Breast epithelium (tissue), 4 donors: ENCODE measurements around the gene TRIM8. TPM values are rescaled to one million over a fixed set of nuclear protein-coding genes. Genes with fewer than 3 reads are reported as not detected.
"Not testable (repeated sequence)": the region's sequence is repeated elsewhere in the genome, so short reads cannot be mapped to it uniquely, and the experiment has no call there.

ENCODE experiments used
- DNase-seq, 2 donors: peaks; one replicate each; pipeline ENCODE4 v3.0.0-alpha.2; 2019; ENCODE audit warnings: low spot score in 2 of 2
- H3K27ac ChIP-seq, 2 donors: fragments of 200-600 bp; sonication (generic) in 1 of 2; one replicate each; pipeline ENCODE4 v1.5.1; 2016 to 2019; ENCODE audit warnings: mild to moderate bottlenecking in 1 of 2
- H3K27me3 ChIP-seq, 2 donors: fragments of 200-600 bp; sonication (generic) in 1 of 2; one replicate each; pipeline versions ENCODE4 v1.5.1 to v1.6.0; 2017 to 2019; ENCODE audit warnings: control low read depth in 1 of 2, mild to moderate bottlenecking in 1 of 2
- H3K36me3 ChIP-seq: fragments of 200-600 bp; one replicate; pipeline ENCODE4 v1.5.1; 2019
- H3K4me1 ChIP-seq, 2 donors: fragments of 200-600 bp; sonication (generic); one replicate each; pipeline ENCODE4 v1.5.1; 2016 to 2019; ENCODE audit warnings: control low read depth in 1 of 2
- H3K4me3 ChIP-seq, 3 donors: fragments of 200-600 bp; sonication (generic); 1 replicate in 2 of 3; 2 replicates in 1 of 3; pipeline ENCODE4 v1.5.1; 2016 to 2019; ENCODE audit warnings: mild to moderate bottlenecking in 3 of 3, moderate library complexity in 2 of 3
- H3K9me3 ChIP-seq, 2 donors: fragments of 200-600 bp; sonication (generic) in 1 of 2; one replicate each; pipeline ENCODE4 v1.5.1; 2016 to 2019; ENCODE audit warnings: control low read depth in 1 of 2
- POLR2A ChIP-seq: fragments of 450-650 bp; IDR thresholded peaks from one replicate; pipeline ENCODE4 v1.6.1; 2016; ENCODE audit warnings: antibody characterized with exemption, mild to moderate bottlenecking, moderate library complexity
- POLR2AphosphoS5 ChIP-seq, 3 donors: sonication (generic); formaldehyde crosslinking; IDR thresholded peaks; one replicate each; pipeline ENCODE4 v1.6.1; 2017; ENCODE audit warnings: antibody characterized with exemption in 3 of 3
- intact Hi-C: fragments of 100-400 bp; cut with DNase I; formaldehyde crosslinking; loops from one replicate; pipeline ENCODE4 v1.15.1; 2023; ENCODE audit warnings: low total_unique reads
- total RNA-seq, 3 donors: library from RNA; depleted of rRNA; stranded (reverse); fragments of >200 nt; gene quantifications; one replicate each; pipeline ENCODE4 v1.1.0, GENCODE V29; 2016
- TF ChIP-seq, protein P1 (sequence below), 3 donors: fragments of 450-650 bp; IDR thresholded peaks; one replicate each; pipeline ENCODE4 v1.5.1; 2016 to 2017; ENCODE audit warnings: antibody characterized with exemption in 3 of 3, mild to moderate bottlenecking in 3 of 3, moderate library complexity in 3 of 3

TRIM8 gene
- total RNA-seq, 3 donors from 2014 or later, result 74.6 to 128 (median 88.8) TPM

DNA sequence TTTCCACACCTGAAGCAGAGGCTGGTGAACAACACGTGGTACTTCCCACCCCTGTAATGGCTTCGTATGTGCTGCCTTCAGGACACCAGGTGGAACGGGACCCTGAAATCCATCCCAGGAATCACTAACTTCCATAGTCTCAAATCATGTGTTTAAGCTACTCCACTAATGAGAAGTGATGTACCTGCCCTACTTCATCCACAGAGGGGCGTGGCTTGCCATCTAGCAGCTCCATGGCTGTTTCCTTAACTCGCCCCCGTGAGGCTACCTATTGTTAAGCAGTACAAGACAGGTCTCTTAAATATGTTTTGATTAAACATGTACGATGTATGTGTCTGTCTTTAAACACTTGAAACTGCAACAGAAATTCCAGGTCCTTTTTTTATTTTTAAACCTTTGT, 38.1 kb downstream of the TRIM8 start:
- H3K4me3 ChIP-seq, result no peak overlapping the region
- intact Hi-C loops, result no loop called here
- H3K9me3 ChIP-seq, result no peaks in the 10 kb centered on the region
- no peak for DNase-seq
- H3K27ac ChIP-seq, result no peak overlapping the region
- TF ChIP-seq POLR2A (no peak), POLR2AphosphoS5 (IDR thresholded peaks at IDR 0.05) (no peak)
- TF ChIP-seq, protein P1, sequence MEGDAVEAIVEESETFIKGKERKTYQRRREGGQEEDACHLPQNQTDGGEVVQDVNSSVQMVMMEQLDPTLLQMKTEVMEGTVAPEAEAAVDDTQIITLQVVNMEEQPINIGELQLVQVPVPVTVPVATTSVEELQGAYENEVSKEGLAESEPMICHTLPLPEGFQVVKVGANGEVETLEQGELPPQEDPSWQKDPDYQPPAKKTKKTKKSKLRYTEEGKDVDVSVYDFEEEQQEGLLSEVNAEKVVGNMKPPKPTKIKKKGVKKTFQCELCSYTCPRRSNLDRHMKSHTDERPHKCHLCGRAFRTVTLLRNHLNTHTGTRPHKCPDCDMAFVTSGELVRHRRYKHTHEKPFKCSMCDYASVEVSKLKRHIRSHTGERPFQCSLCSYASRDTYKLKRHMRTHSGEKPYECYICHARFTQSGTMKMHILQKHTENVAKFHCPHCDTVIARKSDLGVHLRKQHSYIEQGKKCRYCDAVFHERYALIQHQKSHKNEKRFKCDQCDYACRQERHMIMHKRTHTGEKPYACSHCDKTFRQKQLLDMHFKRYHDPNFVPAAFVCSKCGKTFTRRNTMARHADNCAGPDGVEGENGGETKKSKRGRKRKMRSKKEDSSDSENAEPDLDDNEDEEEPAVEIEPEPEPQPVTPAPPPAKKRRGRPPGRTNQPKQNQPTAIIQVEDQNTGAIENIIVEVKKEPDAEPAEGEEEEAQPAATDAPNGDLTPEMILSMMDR (IDR thresholded peaks at IDR 0.05), result no peak
- peaks cover 0 to 7% of the 10 kb centered on the region in 2 donors for H3K4me1 ChIP-seq
- H3K36me3 ChIP-seq, result no peaks in the 10 kb centered on the region
- no peaks in the 10 kb centered on the region for H3K27me3 ChIP-seq

GRCh38 chr10:102682981-102683380, 38.7 kb downstream of the TRIM8 start:
- H3K9me3 ChIP-seq, result no peaks in the 10 kb centered on the region
- intact Hi-C loops, result no loop called here
- no peaks in the 10 kb centered on the region for H3K27me3 ChIP-seq
- peaks cover 0 to 6% of the 10 kb centered on the region in 2 donors for H3K4me1 ChIP-seq
- H3K36me3 ChIP-seq, result no peaks in the 10 kb centered on the region
- TF ChIP-seq POLR2A, result no peak
- TF ChIP-seq, protein P1 (IDR thresholded peaks at IDR 0.05), result no peak
- no peak overlapping the region for H3K27ac ChIP-seq
- DNase-seq, result no peak
- no peak overlapping the region for H3K4me3 ChIP-seq

- Histone ChIP-seq H3K4me1 (peaks cover 0 to 2% of the 10 kb centered on the region in 2 donors), H3K9me3 (no peaks in the 10 kb centered on the region), H3K4me3 (no peak overlapping the region), H3K36me3 (no peaks in the 10 kb centered on the region), H3K27ac (no peak overlapping the region), H3K27me3 (no peaks in the 10 kb centered on the region)
- no peak for DNase-seq
- intact Hi-C loops, result no loop called here
- no peak for TF ChIP-seq POLR2A
- no peak for TF ChIP-seq POLR2AphosphoS5 (IDR thresholded peaks at IDR 0.05)
- TF ChIP-seq, protein P1 (IDR thresholded peaks at IDR 0.05), result no peak
These were observed 39.5 kb downstream of the TRIM8 start for GRCh38 chr10:102683736-102684135.

DNA sequence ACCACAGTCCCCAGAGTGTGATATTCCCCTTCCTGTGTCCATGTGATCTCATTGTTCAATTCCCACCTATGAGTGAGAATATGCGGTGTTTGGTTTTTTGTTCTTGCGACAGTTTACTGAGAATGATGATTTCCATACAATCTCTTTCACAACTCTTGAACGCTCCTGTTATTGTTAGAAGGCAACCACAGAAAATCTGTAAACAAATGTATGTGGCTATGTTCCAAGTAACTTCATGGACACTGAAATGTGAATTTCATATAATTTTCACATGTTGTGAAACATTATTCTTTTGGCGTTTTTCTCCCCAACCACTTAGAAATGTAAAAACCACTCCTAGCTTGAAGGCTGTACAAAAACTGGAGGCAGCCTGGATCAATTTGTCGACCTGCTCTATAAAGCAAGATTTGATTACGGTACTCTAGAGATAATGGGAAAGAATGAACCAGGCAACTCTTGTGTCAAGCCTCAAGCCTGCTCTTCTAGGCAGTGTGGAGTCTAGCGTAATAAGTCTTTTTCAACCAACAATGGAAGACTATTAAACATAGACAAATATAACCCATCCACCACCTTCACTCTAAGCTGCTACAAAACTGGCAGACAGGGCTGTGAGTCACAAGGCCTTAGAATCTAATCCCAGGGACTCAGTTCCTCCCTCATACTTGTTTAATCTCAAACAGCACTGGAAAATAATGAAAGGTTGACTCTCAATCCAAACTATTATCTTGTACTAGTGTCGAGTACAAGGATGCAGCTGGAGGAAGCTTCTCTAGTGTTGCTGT, 47.2 kb downstream of the TRIM8 start:
- Histone ChIP-seq H3K4me3 (no peak overlapping the region), H3K27ac (peak overlapping the region in 1 of 2 donors; percentile 36), H3K27me3 (no peaks in the 10 kb centered on the region), H3K36me3 (no peaks in the 10 kb centered on the region), H3K4me1 (no peaks in the 10 kb centered on the region), H3K9me3 (no peaks in the 10 kb centered on the region)
- DNase-seq, result no peak
- TF ChIP-seq, protein P1 (IDR thresholded peaks at IDR 0.05), result no peak
- no peak for TF ChIP-seq POLR2A
- no peak for TF ChIP-seq POLR2AphosphoS5 (IDR thresholded peaks at IDR 0.05)
- intact Hi-C loops, result no loop called here

DNA sequence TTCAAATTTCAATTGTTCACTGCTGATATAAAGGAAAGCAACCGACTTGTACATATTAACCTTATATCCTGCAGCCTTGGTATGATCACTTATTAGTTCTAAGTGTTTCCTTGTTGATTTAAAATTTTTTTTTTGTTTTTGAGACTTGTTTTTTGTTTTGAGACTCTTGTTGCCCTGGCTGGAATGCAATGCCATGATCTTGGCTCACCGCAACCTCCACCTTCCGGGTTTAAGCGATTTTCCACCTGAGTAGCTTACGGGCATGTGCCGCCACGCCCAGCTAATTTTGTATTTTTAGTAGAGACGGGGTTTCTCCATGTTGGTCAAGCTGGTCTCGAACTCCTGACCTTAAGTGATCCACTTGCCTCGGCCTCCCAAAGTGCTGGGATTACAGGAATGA, 51.1 kb downstream of the TRIM8 start:
- H3K4me3 ChIP-seq, DNase-seq, H3K36me3 ChIP-seq, H3K27ac ChIP-seq, H3K27me3 ChIP-seq, H3K9me3 ChIP-seq, H3K4me1 ChIP-seq, intact Hi-C loops: not testable (repeated sequence)
